Activated T-cell treated with anti-CD3 and anti-CD28 coated beads, Interleukin-2, amount 50 U/mL, for 1 hour (primary cell): ENCODE data around the gene DNAH8.
"Not testable (repeated sequence)": the region's sequence is repeated elsewhere in the genome, so short reads cannot be mapped to it uniquely, and the experiment has no call there.

Experiments
- DNase-seq: peaks from one replicate; pipeline ENCODE4 v3.0.0-alpha.2; 2020

The DNAH8 gene

GRCh38 chr6:38750968-38751615 is 36.0 kb downstream of the DNAH8 start:
- DNase-seq, result no peak

- no peak for DNase-seq
Observed at GRCh38 chr6:38753707-38754106, 38.6 kb downstream of the DNAH8 start.

- no peak for DNase-seq
Observed at GRCh38 chr6:38755207-38755606, 40.1 kb downstream of the DNAH8 start.

- DNase-seq, result no peak
Observed at GRCh38 chr6:38755874-38756273, 40.8 kb downstream of the DNAH8 start.

- DNase-seq, result no peak
Observed at GRCh38 chr6:38760097-38760496, 45.0 kb downstream of the DNAH8 start.

- DNase-seq, result no peak
Observed at GRCh38 chr6:38762848-38763247, 47.7 kb downstream of the DNAH8 start.

- DNase-seq, result no peak
Observed at GRCh38 chr6:38767560-38767959, 52.4 kb downstream of the DNAH8 start.

- no peak for DNase-seq
Observed at GRCh38 chr6:38773338-38773737, 58.2 kb downstream of the DNAH8 start.

- DNase-seq, result no peak
Observed at GRCh38 chr6:38774929-38775707, 60.0 kb downstream of the DNAH8 start.

- no peak for DNase-seq
Observed at GRCh38 chr6:38775870-38776269, 60.8 kb downstream of the DNAH8 start.

- no peak for DNase-seq
Observed at GRCh38 chr6:38776515-38776914, 61.4 kb downstream of the DNAH8 start.

- no peak for DNase-seq
Observed at GRCh38 chr6:38779310-38780062, 64.4 kb downstream of the DNAH8 start.

- no peak for DNase-seq
Observed at GRCh38 chr6:38782616-38783015, 67.5 kb downstream of the DNAH8 start.

GRCh38 chr6:38783443-38784228 is 68.5 kb downstream of the DNAH8 start:
- DNase-seq, result no peak

GRCh38 chr6:38784506-38785235 is 69.6 kb downstream of the DNAH8 start:
- no peak for DNase-seq

- DNase-seq, result no peak
Observed at GRCh38 chr6:38786486-38786885, 71.4 kb downstream of the DNAH8 start.

- no peak for DNase-seq
Observed at GRCh38 chr6:38789256-38789655, 74.1 kb downstream of the DNAH8 start.

- no peak for DNase-seq
Observed at GRCh38 chr6:38792356-38792755, 77.2 kb downstream of the DNAH8 start.

GRCh38 chr6:38794682-38795081 is 79.6 kb downstream of the DNAH8 start:
- no peak for DNase-seq

GRCh38 chr6:38796006-38796405 is 80.9 kb downstream of the DNAH8 start:
- DNase-seq, result no peak

GRCh38 chr6:38796437-38796836 is 81.3 kb downstream of the DNAH8 start:
- not testable (repeated sequence) for DNase-seq

GRCh38 chr6:38796850-38797249 is 81.7 kb downstream of the DNAH8 start:
- no peak for DNase-seq
